ENCODE results near the gene MOSPD3.

- TF ChIP-seq CTCF (IDR thresholded peaks at IDR 0.05; ENCODE audit: extremely low read depth in 1 of 2, insufficient read depth in 1 of 2, low read depth in 1 of 2, low read length in 2 of 2) (no peak), POLR2AphosphoS5 (IDR thresholded peaks at IDR 0.05; ENCODE audit: insufficient read depth, low read depth, low read length) (no peak), MAX (IDR thresholded peaks at IDR 0.05; ENCODE audit: insufficient read depth, insufficient read length) (no peak), MYC (IDR thresholded peaks at IDR 0.05; ENCODE audit: low read depth, low read length) (no peak)
Measured at GRCh38 chr7:100630066-100630465, 17.7 kb downstream of the MOSPD3 start.

Data from endothelial cell of umbilical vein (primary cell).